Heart left ventricle (tissue), 13 donors: ENCODE measurements around the gene RTTN.

Source experiments
- CTCF ChIP-seq, 12 donors: fragments of 200-600 bp; sonication (generic) in 4 of 12; IDR thresholded peaks; one replicate each; pipeline versions ENCODE4 v1.5.0 to v1.8.0; 2018 to 2022; ENCODE audit warnings: antibody characterized with exemption in 12 of 12, mild to moderate bottlenecking in 5 of 12
- POLR2A ChIP-seq, 2 donors: fragments of 450-650 bp; IDR thresholded peaks; one replicate each; pipeline ENCODE4 v1.6.1; 2017; ENCODE audit warnings: antibody characterized with exemption in 2 of 2, mild to moderate bottlenecking in 2 of 2, moderate library complexity in 2 of 2
- donor health status: ischemic (EF 13 %, LVEDD 7.1; RV severe dilation, severe dysfunction).
- donor health status: DM: no; HTN: yes; CAD: no.
- donor health status: DM: no; HTN: no; CAD: no.
- donor health status: ischemic (EF 25% LVEDD 6.9; RV normal size, moderate dysfunction).
- donor health status: ischemic (EF 25% LVEDD 5.7; RV mildly dilated, moderate dysfunction).
- donor health status: ischemic (EF 35%, LVEDD 5.7; RV mildly dilated, moderate dysfunction).
- donor health status: nonischemic (EF 11% LVEDD 7.7; RV severe dilation, severe dysfunction).
- donor health status: DM: yes; HTN: yes; CAD: no.
- donor health status: PGD.
- donor health status: ischemic (EF 29% LVEDD 5.4; RV normal size, mild dysfunction).
- donor health status: nonischemic (EF 23%, LVEDD 6.1; RV moderate dilation, normal function).

- TF ChIP-seq CTCF (IDR thresholded peaks at IDR 0.05): no peak
- no peak for TF ChIP-seq POLR2A (IDR thresholded peaks at IDR 0.05)
Observed at GRCh38 chr18:69995774-69996173, 209.7 kb downstream of the RTTN start.
